ENCODE data around the gene SOX8.

GRCh38 chr16:939311-939710, 42.3 kb upstream of the SOX8 start:
- TF ChIP-seq CTCF (IDR thresholded peaks at IDR 0.05; ENCODE audit: insufficient read depth, low read depth, low read length) (no peak), EZH2 (IDR thresholded peaks at IDR 0.05; ENCODE audit: insufficient read depth, low read length) (no peak)
